Measurements from ENCODE around the gene RTP3.

The RTP3 gene

GRCh38 chr3:46517016-46517783 lies 19.4 kb downstream of the RTP3 start:
- Histone ChIP-seq H3K4me1 (ENCODE audit: control insufficient read depth in 2 of 2, insufficient read depth in 1 of 2, low read depth in 1 of 2, low read length in 2 of 2) (no peaks in the 10 kb centered on the region), H3K36me3 (replicated peaks in 1 of 2; ENCODE audit: control insufficient read depth in 2 of 2, insufficient read depth in 2 of 2, low read length in 2 of 2) (no peaks in the 10 kb centered on the region), H2AFZ (ENCODE audit: low read length) (no peak overlapping the region), H4K8ac (ENCODE audit: low read depth, low read length) (no peak overlapping the region), H3K18ac (ENCODE audit: low read length) (no peak overlapping the region), H3K27ac (replicated peaks; ENCODE audit: low read length) (no peak overlapping the region), H3K79me1 (ENCODE audit: low read depth, low read length) (no peaks in the 10 kb centered on the region), H2BK120ac (ENCODE audit: low read depth, low read length) (no peak overlapping the region), H2BK5ac (ENCODE audit: low read length) (no peak overlapping the region), H3K4me3 (ENCODE audit: low read length in 2 of 2) (no peak overlapping the region), H3K27me3 (ENCODE audit: control insufficient read depth in 3 of 3, insufficient read depth in 3 of 3, low read depth in 1 of 3, low read length in 3 of 3) (no peaks in the 10 kb centered on the region), H3K14ac (ENCODE audit: low read length) (no peak overlapping the region), H4K91ac (ENCODE audit: low read depth, low read length, poor library complexity) (no peak overlapping the region), H3K4me2 (ENCODE audit: insufficient read depth, low read length, poor library complexity, severe bottlenecking) (no peak overlapping the region), H2BK12ac (ENCODE audit: low read length) (no peak overlapping the region), H3K23ac (ENCODE audit: low read depth, low read length, poor library complexity) (no peak overlapping the region), H2AK5ac (ENCODE audit: low read depth, low read length) (no peak overlapping the region), H3K9me3 (replicated peaks in 1 of 2; ENCODE audit: control insufficient read depth in 2 of 2, insufficient read depth in 1 of 2, low read depth in 1 of 2, low read length in 2 of 2) (no peaks in the 10 kb centered on the region), H3K4ac (ENCODE audit: low read length) (no peak overlapping the region), H2BK15ac (ENCODE audit: low read length) (no peak overlapping the region), H3K9ac (ENCODE audit: low read depth, low read length, poor library complexity) (no peak overlapping the region)
- WGBS, 2 donors (ENCODE audit: extremely low coverage in 2 of 2, insufficient read length in 2 of 2, insufficient replicate concordance in 1 of 2), result no CpG with 5 or more reads among the region's 7 CpGs
- DNase-seq (ENCODE audit: low spot score), result no peak

GRCh38 chr3:46517784-46518181 lies 20.0 kb downstream of the RTP3 start:
- Histone ChIP-seq H3K23ac (ENCODE audit: low read depth, low read length, poor library complexity) (no peak overlapping the region), H3K4me2 (ENCODE audit: insufficient read depth, low read length, poor library complexity, severe bottlenecking) (no peak overlapping the region), H3K27me3 (ENCODE audit: control insufficient read depth in 3 of 3, insufficient read depth in 3 of 3, low read depth in 1 of 3, low read length in 3 of 3) (no peaks in the 10 kb centered on the region), H2BK15ac (ENCODE audit: low read length) (no peak overlapping the region), H2BK5ac (ENCODE audit: low read length) (no peak overlapping the region), H2BK120ac (ENCODE audit: low read depth, low read length) (no peak overlapping the region), H3K18ac (ENCODE audit: low read length) (no peak overlapping the region), H2AFZ (ENCODE audit: low read length) (no peak overlapping the region), H3K14ac (ENCODE audit: low read length) (no peak overlapping the region), H3K4ac (ENCODE audit: low read length) (no peak overlapping the region), H3K27ac (replicated peaks; ENCODE audit: low read length) (no peak overlapping the region), H3K9ac (ENCODE audit: low read depth, low read length, poor library complexity) (no peak overlapping the region), H3K9me3 (replicated peaks in 1 of 2; ENCODE audit: control insufficient read depth in 2 of 2, insufficient read depth in 1 of 2, low read depth in 1 of 2, low read length in 2 of 2) (no peaks in the 10 kb centered on the region), H3K4me3 (ENCODE audit: low read length in 2 of 2) (no peak overlapping the region), H3K79me1 (ENCODE audit: low read depth, low read length) (no peaks in the 10 kb centered on the region), H4K91ac (ENCODE audit: low read depth, low read length, poor library complexity) (no peak overlapping the region), H3K36me3 (replicated peaks in 1 of 2; ENCODE audit: control insufficient read depth in 2 of 2, insufficient read depth in 2 of 2, low read length in 2 of 2) (no peaks in the 10 kb centered on the region), H4K8ac (ENCODE audit: low read depth, low read length) (no peak overlapping the region), H2AK5ac (ENCODE audit: low read depth, low read length) (no peak overlapping the region), H2BK12ac (ENCODE audit: low read length) (no peak overlapping the region), H3K4me1 (ENCODE audit: control insufficient read depth in 2 of 2, insufficient read depth in 1 of 2, low read depth in 1 of 2, low read length in 2 of 2) (no peaks in the 10 kb centered on the region)
- WGBS, 2 donors (ENCODE audit: extremely low coverage in 2 of 2, insufficient read length in 2 of 2, insufficient replicate concordance in 1 of 2), result no CpG with 5 or more reads among the region's 2 CpGs
- DNase-seq (ENCODE audit: low spot score), result no peak

- no peak for DNase-seq (ENCODE audit: low spot score)
- H2AK5ac ChIP-seq (ENCODE audit: low read depth, low read length), result no peak overlapping the region
- no peak overlapping the region for H2BK15ac ChIP-seq (ENCODE audit: low read length)
- no peak overlapping the region for H3K23ac ChIP-seq (ENCODE audit: low read depth, low read length, poor library complexity)
- no peak overlapping the region for H3K18ac ChIP-seq (ENCODE audit: low read length)
- no peak overlapping the region for H3K14ac ChIP-seq (ENCODE audit: low read length)
- no peak overlapping the region for H3K9ac ChIP-seq (ENCODE audit: low read depth, low read length, poor library complexity)
- no peaks in the 10 kb centered on the region for H3K4me1 ChIP-seq (ENCODE audit: control insufficient read depth in 2 of 2, insufficient read depth in 1 of 2, low read depth in 1 of 2, low read length in 2 of 2)
- H2AFZ ChIP-seq (ENCODE audit: low read length), result no peak overlapping the region
- no peaks in the 10 kb centered on the region for H3K36me3 ChIP-seq (replicated peaks in 1 of 2; ENCODE audit: control insufficient read depth in 2 of 2, insufficient read depth in 2 of 2, low read length in 2 of 2)
- no peak overlapping the region for H2BK120ac ChIP-seq (ENCODE audit: low read depth, low read length)
- H4K8ac ChIP-seq (ENCODE audit: low read depth, low read length), result no peak overlapping the region
- no CpG with 5 or more reads among the region's 2 CpGs for WGBS, 2 donors (ENCODE audit: extremely low coverage in 2 of 2, insufficient read length in 2 of 2, insufficient replicate concordance in 1 of 2)
- H3K4me3 ChIP-seq (ENCODE audit: low read length in 2 of 2), result no peak overlapping the region
- no peaks in the 10 kb centered on the region for H3K27me3 ChIP-seq (ENCODE audit: control insufficient read depth in 3 of 3, insufficient read depth in 3 of 3, low read depth in 1 of 3, low read length in 3 of 3)
- no peak overlapping the region for H3K4ac ChIP-seq (ENCODE audit: low read length)
- no peak overlapping the region for H2BK12ac ChIP-seq (ENCODE audit: low read length)
- H3K79me1 ChIP-seq (ENCODE audit: low read depth, low read length), result no peaks in the 10 kb centered on the region
- H3K4me2 ChIP-seq (ENCODE audit: insufficient read depth, low read length, poor library complexity, severe bottlenecking), result no peak overlapping the region
- no peak overlapping the region for H3K27ac ChIP-seq (replicated peaks; ENCODE audit: low read length)
- no peak overlapping the region for H4K91ac ChIP-seq (ENCODE audit: low read depth, low read length, poor library complexity)
- no peak overlapping the region for H2BK5ac ChIP-seq (ENCODE audit: low read length)
- H3K9me3 ChIP-seq (replicated peaks in 1 of 2; ENCODE audit: control insufficient read depth in 2 of 2, insufficient read depth in 1 of 2, low read depth in 1 of 2, low read length in 2 of 2), result no peaks in the 10 kb centered on the region
Observed at GRCh38 chr3:46519952-46520351, 22.2 kb downstream of the RTP3 start.

GRCh38 chr3:46520531-46520930 lies 22.8 kb downstream of the RTP3 start:
- Histone ChIP-seq H3K9me3 (replicated peaks in 1 of 2; ENCODE audit: control insufficient read depth in 2 of 2, insufficient read depth in 1 of 2, low read depth in 1 of 2, low read length in 2 of 2) (no peaks in the 10 kb centered on the region), H3K4me3 (ENCODE audit: low read length in 2 of 2) (no peak overlapping the region), H3K36me3 (replicated peaks in 1 of 2; ENCODE audit: control insufficient read depth in 2 of 2, insufficient read depth in 2 of 2, low read length in 2 of 2) (no peaks in the 10 kb centered on the region), H3K14ac (ENCODE audit: low read length) (no peak overlapping the region), H3K4ac (ENCODE audit: low read length) (no peak overlapping the region), H3K4me1 (ENCODE audit: control insufficient read depth in 2 of 2, insufficient read depth in 1 of 2, low read depth in 1 of 2, low read length in 2 of 2) (no peaks in the 10 kb centered on the region), H2AK5ac (ENCODE audit: low read depth, low read length) (no peak overlapping the region), H2BK120ac (ENCODE audit: low read depth, low read length) (no peak overlapping the region), H3K27me3 (ENCODE audit: control insufficient read depth in 3 of 3, insufficient read depth in 3 of 3, low read depth in 1 of 3, low read length in 3 of 3) (no peaks in the 10 kb centered on the region), H3K18ac (ENCODE audit: low read length) (no peak overlapping the region), H2BK12ac (ENCODE audit: low read length) (no peak overlapping the region), H3K4me2 (ENCODE audit: insufficient read depth, low read length, poor library complexity, severe bottlenecking) (no peak overlapping the region), H3K9ac (ENCODE audit: low read depth, low read length, poor library complexity) (no peak overlapping the region), H2BK5ac (ENCODE audit: low read length) (no peak overlapping the region), H2AFZ (ENCODE audit: low read length) (no peak overlapping the region), H3K27ac (replicated peaks; ENCODE audit: low read length) (no peak overlapping the region), H3K23ac (ENCODE audit: low read depth, low read length, poor library complexity) (no peak overlapping the region), H4K8ac (ENCODE audit: low read depth, low read length) (no peak overlapping the region), H3K79me1 (ENCODE audit: low read depth, low read length) (no peaks in the 10 kb centered on the region), H2BK15ac (ENCODE audit: low read length) (no peak overlapping the region), H4K91ac (ENCODE audit: low read depth, low read length, poor library complexity) (no peak overlapping the region)
- DNase-seq (ENCODE audit: low spot score), result no peak
- WGBS, 2 donors (ENCODE audit: extremely low coverage in 2 of 2, insufficient read length in 2 of 2, insufficient replicate concordance in 1 of 2), result no CpG with 5 or more reads among the region's 3 CpGs
